HG02840 (cell line): Measurements from ENCODE around the gene NUDT6.
"Not testable (repeated sequence)": the region's sequence is repeated elsewhere in the genome, so short reads cannot be mapped to it uniquely, and the experiment has no call there.

Experiments
- ATAC-seq: cut with Tn5 transposase; IDR thresholded peaks from one replicate; pipeline ENCODE4 v1.9.1; 2021; ENCODE audit warnings: mild to moderate bottlenecking, moderate library complexity, moderate number of reproducible peaks; ENCODE audit not compliant: unreplicated experiment, low FRiP score

The NUDT6 gene

DNA sequence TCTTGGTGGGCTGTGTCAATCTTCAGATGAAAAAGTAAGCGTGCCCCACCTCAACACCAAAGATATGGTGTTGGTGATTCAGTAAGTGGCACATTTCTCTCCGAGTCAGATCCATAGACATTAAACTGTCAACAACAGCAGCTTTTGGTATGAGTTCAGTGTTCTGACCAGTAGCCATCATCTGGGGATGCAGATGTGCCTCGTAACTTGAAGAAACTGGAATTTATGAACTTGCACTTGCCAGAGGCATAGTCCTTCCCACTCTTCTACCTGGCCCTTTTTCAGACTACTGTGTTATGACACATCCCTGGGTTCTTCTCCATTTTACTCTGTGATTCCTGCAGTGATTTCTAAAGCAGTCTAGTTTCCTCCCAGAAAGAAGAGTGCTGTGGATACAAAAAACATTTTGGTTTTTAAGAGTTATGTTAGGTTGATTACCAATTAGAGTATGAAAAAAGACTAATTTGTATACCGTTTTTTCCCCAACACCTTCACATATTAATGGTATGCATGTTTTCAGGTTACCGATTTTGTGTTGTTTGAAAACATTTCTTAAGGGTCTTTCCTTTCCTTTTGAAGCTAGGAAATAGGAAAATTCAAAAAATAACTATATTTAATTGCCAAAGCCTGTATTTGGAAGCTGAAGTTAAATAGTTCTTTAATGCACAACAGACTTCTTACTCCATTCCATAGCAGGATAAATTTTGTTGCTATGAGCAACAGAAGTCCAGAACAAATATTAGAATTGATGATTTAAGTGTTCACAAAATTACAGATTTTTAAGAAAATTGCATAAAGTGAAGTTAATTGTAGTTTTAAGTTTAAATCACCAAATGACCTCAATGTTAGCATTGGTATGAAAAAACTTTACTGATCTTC, 39.3 kb downstream of the NUDT6 start:
- no peak for ATAC-seq

DNA sequence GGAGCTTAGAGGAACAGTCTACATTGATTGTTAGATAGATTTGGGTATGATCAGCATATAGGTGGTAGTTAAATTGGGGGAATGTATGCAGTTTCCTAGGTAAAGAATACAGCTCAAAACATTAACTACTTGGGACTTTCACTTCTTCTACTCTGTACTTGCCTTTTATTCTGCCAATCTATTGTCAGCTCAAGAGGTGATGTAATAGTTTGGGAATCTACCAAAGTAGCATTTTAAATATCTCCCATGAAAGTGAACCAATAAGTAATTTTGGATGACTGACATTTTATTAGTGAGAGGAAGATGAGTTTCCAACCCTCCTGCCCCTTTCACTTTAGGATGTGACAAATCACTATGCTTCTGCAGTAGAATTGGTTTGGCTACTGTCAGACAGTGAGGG, 43.4 kb downstream of the NUDT6 start:
- no peak for ATAC-seq

DNA sequence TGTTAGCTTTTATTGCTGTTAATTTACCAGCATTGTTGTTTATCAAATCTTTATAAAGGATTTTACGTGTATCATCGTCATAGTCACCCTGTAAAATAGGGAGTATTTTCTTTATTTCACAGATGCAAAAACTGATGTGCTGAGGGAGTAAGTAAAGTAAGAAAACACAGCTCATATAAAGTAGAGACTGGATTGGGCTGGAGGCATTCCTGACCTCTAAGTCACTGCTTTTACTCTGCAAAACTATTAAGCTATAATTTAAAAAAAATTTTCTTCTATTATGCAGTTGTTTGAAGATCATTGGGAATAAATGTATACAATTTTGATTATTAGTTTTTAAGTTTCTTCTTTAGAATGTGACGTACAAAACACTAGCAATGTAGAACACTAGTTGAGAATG, 45.9 kb downstream of the NUDT6 start:
- no peak for ATAC-seq

DNA sequence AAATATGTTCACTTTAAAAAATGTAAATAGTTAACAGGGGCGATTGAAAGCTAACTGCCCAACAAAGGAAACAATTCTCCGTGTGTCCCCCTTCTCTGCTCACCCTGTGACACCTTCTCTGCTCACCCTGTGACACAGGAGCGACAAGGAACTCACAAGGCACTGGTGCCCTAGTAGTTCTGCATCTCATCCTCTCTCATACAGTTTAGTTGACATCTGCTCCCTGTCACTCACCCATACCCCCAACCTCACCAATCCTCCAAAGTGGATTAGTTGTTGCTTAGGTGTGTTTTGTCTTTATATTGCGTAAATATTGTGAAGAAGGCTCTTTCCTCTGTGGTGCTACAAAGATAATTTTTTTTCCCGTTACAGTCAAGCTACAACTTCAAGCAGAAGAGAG, 46.4 kb downstream of the NUDT6 start:
- no peak for ATAC-seq

DNA sequence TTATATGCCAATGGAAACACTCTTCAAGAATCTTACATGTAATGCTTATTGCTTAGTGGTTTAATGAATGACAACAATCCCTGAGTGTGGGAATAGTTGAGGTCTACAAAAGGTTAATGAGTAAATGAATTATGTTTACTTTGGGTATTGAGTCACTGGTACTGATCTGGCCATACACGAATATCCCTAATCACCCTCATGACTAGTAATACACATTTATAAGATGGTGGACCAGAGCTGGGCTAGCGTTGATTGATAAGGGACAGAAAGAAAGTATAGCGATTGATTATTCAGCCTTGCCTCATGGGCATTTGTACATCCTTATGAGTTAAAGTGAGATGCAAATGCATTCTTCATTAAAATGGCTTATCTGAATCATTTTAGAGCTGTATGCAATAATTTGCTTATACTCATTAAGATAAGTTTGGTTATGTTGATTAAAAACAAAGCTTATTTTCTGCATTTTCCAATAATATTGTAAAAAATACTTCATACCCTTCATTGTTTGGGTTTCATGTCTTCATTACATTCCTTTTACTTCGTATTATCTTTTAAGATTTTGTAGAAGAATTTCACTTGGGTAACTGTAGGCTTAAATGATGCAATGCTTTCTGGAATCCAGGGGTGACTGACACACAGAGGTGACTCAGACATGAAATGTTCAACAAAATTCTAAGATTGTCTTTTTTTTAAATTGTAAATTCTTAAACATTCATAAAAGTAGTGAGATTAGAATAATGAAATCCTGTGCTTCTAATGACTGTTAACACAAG, 48.4 kb downstream of the NUDT6 start:
- ATAC-seq, result no peak

DNA sequence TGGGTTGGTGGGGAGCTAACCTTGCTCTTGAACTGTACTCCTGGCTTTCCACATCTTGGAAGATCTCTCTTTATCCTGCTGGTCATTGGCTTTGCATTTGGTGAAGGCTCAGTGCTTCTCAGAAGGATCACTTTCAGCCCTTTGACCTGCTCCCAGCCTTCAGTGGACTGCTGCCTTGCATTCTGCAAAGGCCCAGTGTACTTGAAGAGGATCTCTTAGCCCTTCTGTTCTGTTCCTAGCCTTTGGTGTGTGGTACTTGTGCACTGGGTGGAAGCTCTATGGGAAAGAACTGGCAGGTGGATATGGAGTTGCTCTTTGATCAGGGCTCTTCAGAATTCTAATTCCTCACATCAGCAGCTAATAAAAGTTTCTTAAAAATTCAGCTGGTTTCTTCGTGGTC, 49.3 kb downstream of the NUDT6 start:
- no peak for ATAC-seq

DNA sequence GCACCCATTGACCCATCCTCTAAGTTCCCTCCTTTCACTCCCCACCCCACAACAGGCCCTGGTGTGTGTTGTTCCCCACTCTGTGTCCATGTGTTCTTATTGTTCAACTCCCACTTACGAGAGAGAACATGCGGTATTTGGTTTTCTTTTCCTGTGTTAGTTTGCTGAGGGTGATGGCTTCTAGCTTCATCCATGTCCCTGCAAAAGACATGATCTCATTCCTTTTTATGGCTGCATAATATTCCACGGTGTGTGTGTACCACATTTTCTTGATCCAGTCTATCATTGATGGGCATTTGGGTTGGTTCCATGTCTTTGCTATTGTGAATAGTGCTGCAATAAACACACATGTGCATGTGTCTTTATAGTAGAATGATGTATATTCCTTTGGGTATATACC, 54.2 kb downstream of the NUDT6 start:
- ATAC-seq, result not testable (repeated sequence)

DNA sequence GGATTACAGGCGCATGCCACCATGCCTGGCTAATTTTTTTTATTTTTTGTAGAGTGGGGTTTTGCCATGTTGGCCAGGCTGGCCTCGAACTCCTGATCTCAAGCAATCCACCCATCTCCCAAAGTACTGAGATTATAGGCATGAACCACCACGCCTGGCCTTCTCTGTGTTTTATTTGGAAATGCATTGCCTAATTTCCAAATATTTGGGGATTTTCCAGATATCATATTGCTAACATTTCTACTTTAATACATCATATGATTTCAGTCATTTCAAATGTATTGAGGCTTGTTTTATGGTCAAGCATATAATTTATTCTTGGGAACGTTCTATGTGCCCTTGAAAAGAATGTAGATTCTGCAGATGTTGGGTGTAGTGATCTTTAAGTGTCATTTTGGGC, 57.0 kb downstream of the NUDT6 start:
- ATAC-seq, result no peak

DNA sequence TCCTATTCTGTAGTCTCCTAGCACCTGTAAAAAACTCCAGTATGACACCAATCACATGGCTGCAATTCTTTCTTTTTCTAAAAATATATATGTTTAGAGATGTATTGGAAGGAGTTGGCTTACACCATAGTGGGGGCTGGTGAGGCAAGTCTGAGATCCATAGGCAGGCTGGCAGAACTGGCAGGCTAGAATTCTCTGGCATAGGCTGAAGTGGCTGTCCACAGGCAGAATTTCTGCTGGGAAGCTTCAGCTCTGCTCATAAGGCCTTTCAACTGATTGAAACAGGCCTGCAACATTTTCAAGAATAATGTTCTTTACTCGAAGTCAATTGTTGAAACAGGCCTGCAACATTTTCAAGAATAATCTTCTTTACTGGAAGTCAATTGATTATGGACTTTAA, 58.8 kb downstream of the NUDT6 start:
- ATAC-seq, result no peak

DNA sequence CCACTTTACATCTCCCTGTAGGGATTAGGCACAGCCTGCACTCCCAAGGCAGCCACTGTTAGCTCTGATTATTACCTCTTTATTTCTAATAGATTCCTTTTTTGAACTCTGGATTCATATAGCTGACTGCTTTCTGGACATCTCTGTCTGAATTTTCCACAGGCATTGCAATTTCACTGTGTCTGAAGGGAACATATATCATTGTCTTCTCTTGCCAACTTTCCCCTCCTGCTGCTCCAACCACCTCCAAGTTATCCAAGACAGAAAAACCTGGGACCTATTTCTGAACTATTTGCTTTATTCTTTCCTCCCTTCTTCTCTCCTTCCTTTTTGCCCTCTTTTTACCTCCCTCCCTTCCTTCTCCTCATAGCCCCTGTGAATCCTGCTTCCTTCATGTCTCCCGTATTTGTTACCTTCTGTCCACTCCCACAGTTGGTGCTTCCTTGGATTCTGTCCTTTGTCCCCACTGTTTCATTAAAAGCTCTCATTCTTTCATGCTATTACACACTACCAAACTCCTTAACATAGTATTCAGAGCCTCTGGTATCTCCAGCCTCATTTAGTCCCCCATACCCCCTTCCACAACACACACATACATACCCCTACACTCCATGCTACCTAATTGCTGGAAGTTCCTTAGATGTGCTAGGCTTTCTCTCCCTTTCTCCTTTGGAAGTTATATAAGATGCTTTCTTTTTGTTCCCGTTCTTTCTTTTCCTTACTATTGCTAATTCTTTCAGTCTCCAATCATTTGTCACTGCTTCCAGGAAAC, 61.0 kb downstream of the NUDT6 start:
- no peak for ATAC-seq

DNA sequence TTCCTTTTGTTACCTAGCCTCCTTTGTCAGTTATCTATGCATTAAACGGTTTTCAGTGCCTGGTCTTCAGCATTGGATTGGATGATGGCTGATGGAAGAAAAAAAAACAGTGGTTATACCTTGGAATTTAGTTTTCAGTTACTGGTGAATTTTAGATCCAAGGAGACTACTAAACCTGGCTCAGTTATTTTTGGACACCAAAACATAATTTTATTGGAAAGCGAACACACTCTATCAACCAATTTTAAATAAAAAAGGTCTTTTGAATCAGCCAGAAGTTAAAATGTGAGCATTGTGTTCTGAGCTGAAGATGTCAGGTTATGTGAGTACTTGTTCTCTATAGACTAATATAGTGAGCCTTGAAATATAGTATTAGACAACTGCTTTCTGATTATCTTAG, 63.7 kb downstream of the NUDT6 start:
- no peak for ATAC-seq

DNA sequence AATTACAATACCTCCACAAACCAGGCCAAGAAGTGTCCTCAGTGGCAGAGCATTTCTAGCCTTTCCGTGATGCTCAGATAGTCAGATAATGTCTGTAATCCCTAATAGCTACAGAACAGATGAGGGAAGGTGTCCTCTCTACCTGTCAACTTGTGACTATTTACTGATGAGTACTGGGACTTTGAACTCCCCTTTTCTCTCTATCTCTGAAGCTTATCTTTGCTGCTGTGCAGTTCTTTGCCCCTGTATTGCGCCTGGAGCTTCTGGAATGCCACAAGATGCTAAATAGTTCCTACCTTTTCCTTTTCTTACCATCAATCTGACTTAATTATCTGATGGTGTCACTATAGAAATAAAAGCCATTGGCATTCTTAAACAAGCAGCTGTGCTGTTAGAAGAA, 65.2 kb downstream of the NUDT6 start:
- no peak for ATAC-seq

DNA sequence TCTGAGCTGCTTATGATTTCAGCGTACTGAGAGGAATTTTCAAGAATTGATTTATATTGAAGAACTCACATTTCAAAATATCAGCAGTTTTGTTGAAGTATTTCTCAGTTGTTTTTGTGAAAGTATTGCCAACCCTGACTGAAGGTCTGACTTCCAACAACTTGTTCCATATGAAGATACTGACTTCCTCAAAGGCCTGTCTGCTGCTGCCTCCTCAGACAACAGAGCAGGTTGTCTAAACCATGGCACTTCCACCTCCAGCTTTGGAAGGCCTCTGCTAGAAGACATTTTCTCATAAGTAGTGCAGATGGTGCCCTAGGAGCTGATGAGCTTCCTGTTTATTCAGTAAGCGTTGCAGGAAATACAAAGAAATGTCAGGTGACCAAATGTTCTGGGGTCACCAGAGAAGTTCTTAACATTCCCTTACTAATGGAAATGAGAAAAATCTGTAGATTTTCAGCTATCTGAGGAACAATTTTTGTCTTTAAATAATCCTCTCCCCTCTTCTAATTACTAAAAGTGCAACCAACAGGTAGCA, 67.0 kb downstream of the NUDT6 start:
- ATAC-seq, result no peak

DNA sequence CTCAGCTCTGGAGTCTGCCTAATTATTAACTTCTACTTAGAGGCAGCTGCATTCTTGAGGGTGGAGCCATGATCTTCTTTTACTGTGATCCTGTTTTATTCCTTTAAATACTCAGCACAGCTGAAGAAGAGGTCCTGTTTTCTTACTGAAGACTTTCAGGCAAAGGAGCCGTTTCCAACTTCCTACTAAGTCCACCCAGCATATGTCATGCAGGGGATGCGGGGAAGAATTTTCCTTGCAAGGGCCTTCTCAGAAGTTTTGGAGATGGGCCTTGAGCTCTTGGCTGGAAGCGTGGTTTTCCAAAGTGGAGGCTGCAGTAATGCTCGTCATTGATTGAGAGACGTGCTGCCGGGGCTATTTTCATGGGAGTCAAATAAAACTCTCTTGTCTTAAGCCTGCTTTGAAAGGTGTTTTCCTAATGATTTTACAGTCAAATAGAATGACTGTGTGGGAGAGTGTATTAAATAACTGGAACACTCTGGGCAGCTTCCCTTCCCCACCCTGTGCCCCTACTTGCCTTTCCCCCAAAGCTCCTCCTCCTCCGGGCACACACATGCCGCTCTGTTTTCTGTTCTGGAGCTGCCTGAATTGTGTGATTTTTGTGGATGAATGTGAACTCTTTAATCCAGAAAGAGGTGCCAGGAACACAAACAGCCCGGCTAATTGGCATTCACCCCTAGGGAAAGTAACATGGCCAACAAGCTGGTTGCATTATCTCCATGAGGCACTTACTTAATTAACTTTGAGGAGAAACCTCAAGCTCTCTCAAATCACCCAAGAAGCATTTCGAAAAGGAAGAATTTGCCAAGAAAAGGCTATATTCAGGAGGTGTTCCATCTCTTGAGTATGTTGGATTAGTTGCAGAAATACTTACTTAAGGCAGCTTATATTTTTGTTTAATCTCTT, 67.7 kb downstream of the NUDT6 start:
- ATAC-seq, result no peak

DNA sequence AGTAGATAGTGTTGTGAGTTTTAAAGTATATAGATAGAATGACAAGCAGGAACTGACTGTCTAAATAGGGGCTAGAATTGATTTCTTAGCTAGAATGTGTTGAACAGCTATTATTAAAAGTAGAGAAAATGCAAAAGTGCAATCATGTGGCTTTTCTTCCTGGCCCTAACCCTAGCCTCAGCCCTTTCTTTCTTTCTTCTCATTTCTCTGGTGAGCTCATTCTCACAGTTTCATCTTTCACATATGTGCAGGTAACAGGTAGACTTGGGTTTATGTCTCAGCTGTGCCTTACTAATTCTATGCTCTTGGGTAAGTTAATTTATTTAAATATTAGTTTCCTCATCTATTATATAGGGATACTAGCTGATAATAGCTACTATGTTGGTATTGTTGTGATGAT, 70.8 kb downstream of the NUDT6 start:
- no peak for ATAC-seq

DNA sequence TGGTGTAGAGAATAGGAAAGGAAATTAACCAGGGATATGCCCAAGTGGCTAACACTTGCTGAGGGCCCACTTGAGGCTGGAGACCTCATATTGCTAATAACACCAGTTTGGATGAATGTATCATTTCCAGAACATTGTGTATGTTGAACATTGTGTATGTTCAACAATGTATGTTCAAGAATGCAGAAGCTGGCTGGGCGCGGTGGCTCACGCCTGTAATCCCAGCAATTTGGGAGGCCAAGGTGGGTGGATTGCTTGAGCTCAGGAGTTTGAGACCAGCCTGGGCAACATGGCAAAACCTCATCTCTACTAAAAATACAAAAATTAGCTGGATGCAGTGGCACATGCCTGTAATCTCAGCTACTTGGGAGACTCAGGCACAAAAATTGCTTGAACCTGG, 72.6 kb downstream of the NUDT6 start:
- not testable (repeated sequence) for ATAC-seq

DNA sequence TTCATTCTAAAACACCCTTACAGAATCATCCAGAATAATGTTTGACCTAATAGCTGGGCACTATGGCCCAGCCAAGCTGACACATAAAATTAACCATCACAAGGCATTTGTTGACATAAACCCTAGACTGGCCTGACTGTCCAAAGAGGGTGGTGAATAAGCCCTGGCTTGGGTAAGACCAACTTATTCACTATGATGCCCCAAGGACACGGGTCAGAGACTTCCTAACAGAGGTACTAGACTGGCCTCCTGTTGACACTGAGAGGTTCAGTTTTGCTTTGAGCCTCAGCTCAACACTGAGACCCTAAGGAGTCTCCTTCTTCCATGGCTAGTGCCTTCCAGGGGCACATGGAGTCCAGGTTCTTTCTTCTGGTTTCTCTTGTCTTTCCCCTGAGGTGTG, 74.5 kb downstream of the NUDT6 start:
- ATAC-seq, result no peak

DNA sequence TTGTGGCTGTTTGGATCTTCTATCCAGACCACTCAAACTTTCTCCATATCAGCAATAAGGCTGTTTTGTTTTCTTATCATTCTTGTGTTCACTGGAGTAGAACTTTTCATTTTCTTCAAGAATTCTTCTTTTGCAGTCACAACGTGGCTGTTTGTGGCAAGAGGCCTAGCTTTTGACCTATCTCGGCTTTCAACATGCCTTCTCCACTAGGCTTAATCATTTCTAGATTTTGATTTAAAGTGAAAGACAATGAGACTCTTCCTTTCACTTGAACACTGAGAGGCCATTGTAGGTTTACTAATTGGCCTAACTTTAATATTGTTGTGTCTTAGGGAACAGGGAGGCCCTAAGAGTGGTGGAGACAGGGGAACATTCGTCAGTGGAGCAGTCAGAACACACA, 76.6 kb downstream of the NUDT6 start:
- no peak for ATAC-seq

DNA sequence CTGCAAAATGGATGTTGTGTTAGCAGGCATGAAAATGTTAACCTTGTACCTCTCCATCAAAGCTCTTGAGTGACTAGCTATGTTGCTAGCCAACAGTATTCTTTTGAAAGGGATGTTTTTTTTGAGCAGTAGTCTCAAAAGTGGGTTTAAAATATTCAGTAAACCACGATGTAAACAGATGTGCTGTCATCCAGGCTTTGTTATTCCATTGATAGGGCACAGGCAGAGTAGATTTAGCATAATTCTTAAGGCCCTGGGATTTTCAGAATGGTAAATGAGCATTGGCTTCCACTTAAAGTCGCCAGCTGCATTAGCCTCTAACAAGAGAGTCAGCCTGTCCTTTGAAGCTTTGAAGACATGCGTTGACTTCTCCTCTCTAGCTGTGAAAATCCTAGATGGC, 77.3 kb downstream of the NUDT6 start:
- no peak for ATAC-seq

DNA sequence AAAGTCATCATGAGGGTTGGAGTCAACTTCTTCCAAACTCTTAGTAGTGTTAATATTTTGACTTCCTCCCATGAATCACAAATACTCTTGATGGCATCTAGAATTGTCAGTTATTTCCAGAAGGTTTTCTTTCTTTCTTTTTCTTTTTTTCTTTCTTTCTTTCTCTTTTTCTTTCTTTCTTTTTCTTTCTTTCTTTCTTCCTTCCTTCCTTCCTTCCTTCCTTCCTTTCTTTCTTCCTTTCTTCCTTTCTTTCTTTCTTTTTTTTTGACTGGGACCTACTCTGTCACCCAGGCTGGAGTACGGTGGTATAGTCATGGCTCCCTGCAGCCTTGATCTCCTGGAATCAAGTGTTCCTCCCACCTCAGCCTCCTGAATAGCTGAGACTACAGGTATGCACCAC, 78.0 kb downstream of the NUDT6 start:
- not testable (repeated sequence) for ATAC-seq
